H1 (cell line): ENCODE measurements around the gene PTMA. TPM values are rescaled to one million over a fixed set of nuclear protein-coding genes. Genes with fewer than 3 reads are reported as not detected.
A peak's percentile ranks its signal among the peaks of the same experiment; 100 is the strongest.

ENCODE experiments used
- CTCF ChIA-PET: fragments of 300-600 bp; sonication (Branson Sonifier 250); formaldehyde crosslinking; loops from one replicate; lab custom pipeline; 2021; ENCODE audit not compliant: partially characterized antibody; lab: Charles Lee
- POLR2A ChIA-PET: fragments of 300-600 bp; sonication (Branson Sonifier 250); formaldehyde crosslinking; loops from one replicate; lab custom pipeline; 2021; ENCODE audit warnings: inconsistent platforms; ENCODE audit not compliant: partially characterized antibody; lab: Charles Lee
- DNase-seq, 2 experiments: peaks; one replicate each; pipeline versions ENCODE4 v3.0.0 to v3.0.0-alpha.2; 2010 to 2022; ENCODE audit warnings: low spot score in 2 of 2, low read depth in 1 of 2, mixed read lengths in 1 of 2
- FAIRE-seq: peaks from 2 replicates; lab custom pipeline; 2011; peaks lifted over from hg19 to GRCh38; lab: Jason Lieb, UNC
- H2AFZ ChIP-seq: 2 replicates; pipeline ENCODE4 v1.8.1; 2012; ENCODE audit warnings: low read length, inconsistent platforms
- H2AK5ac ChIP-seq: 2 replicates; pipeline ENCODE4 v1.6.1; 2013; ENCODE audit warnings: low read depth, low read length
- H2BK120ac ChIP-seq: replicated peaks from 2 replicates; pipeline ENCODE3; 2013; ENCODE audit warnings: low read depth, low read length, inconsistent platforms
- H2BK12ac ChIP-seq: 2 replicates; pipeline ENCODE4 v1.6.1; 2013; ENCODE audit warnings: low read depth, low read length
- H2BK15ac ChIP-seq: 2 replicates; pipeline ENCODE4 v1.6.1; 2013; ENCODE audit warnings: low read length
- H2BK20ac ChIP-seq: 2 replicates; pipeline ENCODE4 v1.6.1; 2013; ENCODE audit warnings: low read length
- H2BK5ac ChIP-seq: 2 replicates; pipeline ENCODE4 v1.6.1; 2013; ENCODE audit warnings: low read depth, low read length
- H3K14ac ChIP-seq: 2 replicates; pipeline ENCODE4 v1.6.1; 2013; ENCODE audit warnings: inconsistent platforms; ENCODE audit not compliant: insufficient read length
- H3K18ac ChIP-seq: 2 replicates; pipeline ENCODE4 v1.6.1; 2013; ENCODE audit warnings: low read length; ENCODE audit errors: extremely low read depth
- H3K23ac ChIP-seq: 2 replicates; pipeline ENCODE4 v1.6.1; 2013; ENCODE audit warnings: inconsistent platforms; ENCODE audit not compliant: insufficient read length
- H3K23me2 ChIP-seq: 2 replicates; pipeline ENCODE4 v1.6.1; 2013; ENCODE audit warnings: low read depth, low read length
- H3K27ac ChIP-seq: 2 replicates; pipeline ENCODE4 v1.6.1; 2011; ENCODE audit warnings: low read depth, low read length, inconsistent platforms
- H3K27me3 ChIP-seq, 4 experiments: replicated peaks in 1 of 4; 1 replicate in 1 of 4; 2 replicates in 3 of 4; pipeline versions ENCODE4 v1.6.1 to v1.8.1; 2011 to 2013; ENCODE audit warnings: low read length in 3 of 4, mild to moderate bottlenecking in 3 of 4, inconsistent platforms in 2 of 4, mixed read lengths in 2 of 4, moderate library complexity in 1 of 4; ENCODE audit not compliant: control insufficient read depth in 3 of 4, insufficient read depth in 3 of 4; ENCODE audit errors: extremely low read depth in 1 of 4
- H3K36me3 ChIP-seq, 4 experiments: 2 replicates each; pipeline versions ENCODE4 v1.6.1 to v1.8.1; 2011 to 2013; ENCODE audit warnings: mild to moderate bottlenecking in 4 of 4, low read length in 3 of 4, moderate library complexity in 2 of 4, control low read depth in 1 of 4, inconsistent platforms in 1 of 4; ENCODE audit not compliant: insufficient read depth in 4 of 4, control insufficient read depth in 2 of 4
- H3K4ac ChIP-seq: replicated peaks from 2 replicates; pipeline ENCODE3; 2013; ENCODE audit warnings: low read length, low read depth, mixed read lengths, inconsistent platforms; ENCODE audit not compliant: insufficient read length
- H3K4me1 ChIP-seq, 4 experiments: replicated peaks in 1 of 4; 1 replicate in 1 of 4; 2 replicates in 3 of 4; pipeline versions ENCODE4 v1.6.1 to v1.8.1; 2011 to 2013; ENCODE audit warnings: low read length in 3 of 4, inconsistent platforms in 2 of 4, mixed read lengths in 1 of 4; ENCODE audit not compliant: insufficient read depth in 4 of 4, control insufficient read depth in 3 of 4
- H3K4me2 ChIP-seq, 2 experiments: 2 replicates each; pipeline versions ENCODE4 v1.6.1 to v1.8.1; 2011 to 2013; ENCODE audit warnings: low read depth in 2 of 2, low read length in 2 of 2, control low read depth in 1 of 2, inconsistent platforms in 1 of 2, mild to moderate bottlenecking in 1 of 2; ENCODE audit not compliant: insufficient read depth in 1 of 2
- H3K4me3 ChIP-seq, 4 experiments: fragments of 200-600, 300-600 bp in 1 of 4; sonication (generic), shearing (Covaris generic), sonication (Bioruptor Twin) in 1 of 4; 2 replicates each; pipeline versions ENCODE4 v1.5.1 to v1.8.1; 2011 to 2016; ENCODE audit warnings: low read length in 4 of 4, low read depth in 3 of 4, control low read depth in 2 of 4, inconsistent platforms in 2 of 4, mild to moderate bottlenecking in 2 of 4, mixed read lengths in 1 of 4, moderate library complexity in 1 of 4; ENCODE audit not compliant: insufficient read depth in 2 of 4; ENCODE audit errors: extremely low read depth in 1 of 4
- H3K56ac ChIP-seq: replicated peaks from 2 replicates; pipeline ENCODE3; 2013; ENCODE audit warnings: low read depth, mild to moderate bottlenecking, mixed read lengths, low read length, inconsistent platforms; ENCODE audit not compliant: insufficient read length
- H3K79me1 ChIP-seq: 2 replicates; pipeline ENCODE4 v1.6.1; 2013; ENCODE audit warnings: low read depth, low read length, control low read depth
- H3K79me2 ChIP-seq, 2 experiments: 2 replicates each; pipeline versions ENCODE4 v1.6.1 to v1.8.1; 2012 to 2013; ENCODE audit warnings: low read length in 2 of 2, mild to moderate bottlenecking in 2 of 2, inconsistent platforms in 1 of 2; ENCODE audit not compliant: insufficient read depth in 2 of 2, control insufficient read depth in 1 of 2
- H3K9ac ChIP-seq, 4 experiments: replicated peaks in 1 of 4; 1 replicate in 1 of 4; 2 replicates in 3 of 4; pipeline versions ENCODE4 v1.6.1 to v1.8.1; 2011 to 2013; ENCODE audit warnings: low read depth in 3 of 4, low read length in 3 of 4, control low read depth in 2 of 4, mild to moderate bottlenecking in 2 of 4, moderate library complexity in 2 of 4, inconsistent platforms in 1 of 4; ENCODE audit errors: extremely low read depth in 1 of 4
- H3K9me3 ChIP-seq, 2 experiments: 2 replicates each; pipeline versions ENCODE4 v1.6.1 to v1.8.1; 2012 to 2013; ENCODE audit warnings: mild to moderate bottlenecking in 2 of 2, moderate library complexity in 2 of 2, control low read depth in 1 of 2, inconsistent platforms in 1 of 2, low read depth in 1 of 2, low read length in 1 of 2, mixed read lengths in 1 of 2; ENCODE audit not compliant: insufficient read depth in 2 of 2
- H4K20me1 ChIP-seq, 2 experiments: replicated peaks in 1 of 2; 2 replicates each; pipeline versions ENCODE3 to v1.8.1; 2011 to 2013; ENCODE audit warnings: inconsistent platforms in 2 of 2, low read length in 2 of 2, mild to moderate bottlenecking in 1 of 2; ENCODE audit not compliant: insufficient read depth in 2 of 2, control insufficient read depth in 1 of 2
- H4K5ac ChIP-seq: 2 replicates; pipeline ENCODE4 v1.6.1; 2013; ENCODE audit warnings: low read length, low read depth, mixed read lengths, inconsistent platforms; ENCODE audit not compliant: insufficient read length
- H4K8ac ChIP-seq: 2 replicates; pipeline ENCODE4 v1.8.0; 2013; ENCODE audit warnings: mild to moderate bottlenecking, moderate library complexity, low read length, inconsistent platforms; ENCODE audit not compliant: insufficient read depth; ENCODE audit errors: extremely low read depth
- H4K91ac ChIP-seq: replicated peaks from 2 replicates; pipeline ENCODE3; 2013; ENCODE audit warnings: low read length, mixed read lengths, inconsistent platforms; ENCODE audit not compliant: insufficient read length
- ATF3 ChIP-seq: IDR thresholded peaks from 2 replicates; pipeline ENCODE4 v1.6.1; 2011; ENCODE audit warnings: low read depth, mild to moderate bottlenecking, low read length; ENCODE audit not compliant: insufficient read depth
- FOSL1 ChIP-seq: IDR thresholded peaks from 2 replicates; pipeline ENCODE4 v1.6.1; 2011; ENCODE audit warnings: mild to moderate bottlenecking, low read depth, low read length, moderate library complexity; ENCODE audit not compliant: insufficient read depth
- NRF1 ChIP-seq: IDR thresholded peaks from 2 replicates; pipeline ENCODE4 v1.6.1; 2011; ENCODE audit warnings: mild to moderate bottlenecking, low read depth, low read length, improper control_type of control experiment
- RBBP5 ChIP-seq: IDR thresholded peaks from 2 replicates; pipeline ENCODE4 v1.7.1; 2012; ENCODE audit warnings: low read depth, mild to moderate bottlenecking, inconsistent platforms, low read length, moderate library complexity, borderline replicate concordance
- RXRA ChIP-seq: IDR thresholded peaks from 2 replicates; pipeline ENCODE4 v1.6.1; 2011; ENCODE audit warnings: low read depth, mild to moderate bottlenecking, low read length, moderate library complexity; ENCODE audit not compliant: insufficient read depth
- SP1 ChIP-seq: IDR thresholded peaks from 2 replicates; pipeline ENCODE4 v1.6.1; 2011; ENCODE audit warnings: low read depth, low read length
- SRF ChIP-seq: IDR thresholded peaks from 2 replicates; pipeline ENCODE4 v1.6.1; 2011; ENCODE audit warnings: mild to moderate bottlenecking, low read depth, low read length, moderate library complexity
- TEAD4 ChIP-seq: IDR thresholded peaks from 2 replicates; pipeline ENCODE4 v1.6.1; 2012; ENCODE audit warnings: low read depth, low read length, inconsistent platforms, mixed read lengths
- WGBS, 2 experiments: shearing (Covaris generic) in 1 of 2; methylation state at CpG; one replicate each; pipeline versions ENCODE4 v1.1.6 to v1.1.7; 2013 to 2015; ENCODE audit warnings: low lambda C conversion rate in 2 of 2, mixed read lengths in 2 of 2, inconsistent platforms in 1 of 2, low coverage in 1 of 2, missing lambda C conversion rate in 1 of 2; ENCODE audit not compliant: insufficient replicate concordance in 2 of 2, insufficient coverage in 1 of 2, insufficient read length in 1 of 2; ENCODE audit errors: extremely low coverage in 1 of 2, missing lambda C conversion rate in 1 of 2; 5-methylcytosine and 5-hydroxymethylcytosine counted together
- polyA plus RNA-seq, 7 experiments: library from polyadenylated mRNA; depleted of rRNA in 3 of 7; stranded (reverse) in 5 of 7; unstranded in 2 of 7; fragments of >200 nt in 5 of 7; fragments of 200-250 nt in 2 of 7; gene quantifications; 1 replicate in 5 of 7; 2 replicates in 1 of 7; 4 replicates in 1 of 7; pipeline versions ENCODE4 v1.2.1 to v1.2.3, GENCODE V29; 2011 to 2013; ENCODE audit warnings: missing spikeins in 2 of 7, mixed read lengths in 2 of 7
- total RNA-seq: library from RNA; stranded (reverse); fragmentation: NEBNext Ultra II Directional; extraction: Animal tissue kit (Norgen Biotek cat#: 25700); gene quantifications from 2 replicates; pipeline ENCODE4 v1.2.1, GENCODE V29; 2021

PTMA gene
- total and polyA plus RNA-seq, 2 of the 8 experiments (the other 6 are each of a cell fraction or from before 2014, with no cell fraction given): 683 to 2,680 TPM

- H4K91ac ChIP-seq: no peak overlapping the region
- H4K20me1 ChIP-seq: peaks cover 0 to 1% of the 10 kb centered on the region in 2 experiments
- peak overlapping the region; percentile 9; the same call in 1 of the 2 replicates for H2BK15ac ChIP-seq
- no peaks in the 10 kb centered on the region for H3K27me3 ChIP-seq
- TF ChIP-seq SP1 (no peak), NRF1 (no peak), ATF3 (no peak), RXRA (no peak), FOSL1 (no peak), TEAD4 (no peak), RBBP5 (no peak), SRF (no peak)
- H3K4me3 ChIP-seq: no peak overlapping the region
- no peak overlapping the region; the same call in 1 of the 2 replicates for H4K8ac ChIP-seq
- H3K9ac ChIP-seq: no peak overlapping the region
- no peak overlapping the region for H3K18ac ChIP-seq
- H3K14ac ChIP-seq: no peak overlapping the region
- no peaks in the 10 kb centered on the region for H3K79me1 ChIP-seq
- no peak for FAIRE-seq
- no peak overlapping the region for H2AK5ac ChIP-seq
- peak overlapping the region; percentile 2; the same call in 1 of the 2 replicates for H2BK12ac ChIP-seq
- no peak overlapping the region for H3K56ac ChIP-seq
- peaks cover 0 to 8% (median 2%) of the 10 kb centered on the region in 4 experiments; a peak in 5 of 7 replicates for H3K4me1 ChIP-seq
- H3K23me2 ChIP-seq: no peaks in the 10 kb centered on the region
- no peak overlapping the region for H3K4me2 ChIP-seq
- H2BK120ac ChIP-seq: no peak overlapping the region
- no peak overlapping the region for H2AFZ ChIP-seq
- ChIA-PET POLR2A (interaction anchor here (18.9 to 27.8 kb wide), 2 partner anchors 15 to 17 kb away, joined by 231 to 1080 read pairs; partner anchors contain the start of gene PTMA), CTCF (interaction anchor here (1.0 to 31.4 kb wide), 6 partner anchors 7 to 41 kb away, joined by 3 to 555 read pairs (median 33); no protein-coding TSS in a partner anchor)
- H3K79me2 ChIP-seq: no peaks in the 10 kb centered on the region
- no peak overlapping the region for H3K27ac ChIP-seq
- H3K4ac ChIP-seq: no peak overlapping the region
- H3K36me3 ChIP-seq: no peaks in the 10 kb centered on the region
- H4K5ac ChIP-seq: no peak overlapping the region
- H3K9me3 ChIP-seq: no peaks in the 10 kb centered on the region
- H2BK5ac ChIP-seq: 0 out of 2 replicates have a peak overlapping the region, but pooled peaks have one; percentile 48
- DNase-seq: no peak
- no peak overlapping the region for H2BK20ac ChIP-seq
- WGBS, 2 experiments: 89% methylated on average over 11 of the region's 13 CpGs; no CpG with 5 or more reads in 1 of the 2 experiments
- H3K23ac ChIP-seq: no peak overlapping the region
These were observed 15.5 kb upstream of the PTMA start for GRCh38 chr2:231692847-231693246.
